ENCODE results near the gene JAK1. TPM values are rescaled to one million over a fixed set of nuclear protein-coding genes. Genes with fewer than 3 reads are reported as not detected.
A peak's percentile ranks its signal among the peaks of the same experiment; 100 is the strongest.

The JAK1 gene
- total RNA-seq, 1 donor from 2014 or later = 55.8 TPM

DNA sequence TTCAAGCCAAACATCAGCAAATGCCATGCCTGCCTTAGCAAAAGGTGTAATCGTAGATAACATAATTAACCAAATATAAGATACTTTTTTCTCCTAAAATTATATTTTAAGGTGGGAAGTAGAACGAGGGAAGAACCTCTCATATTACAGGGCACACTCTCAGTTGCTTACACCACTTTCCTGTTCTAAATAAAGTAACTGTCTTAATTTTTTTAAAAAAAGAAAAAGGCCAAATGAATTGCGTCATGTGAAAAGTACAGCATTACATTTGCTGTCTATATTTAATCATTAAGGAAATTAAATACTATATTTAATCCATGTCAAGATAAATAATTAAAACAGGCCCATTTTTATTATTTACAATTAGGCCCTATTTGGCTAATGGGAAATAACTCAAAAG is 23.7 kb downstream of the JAK1 start:
- TF ChIP-seq, protein P1, sequence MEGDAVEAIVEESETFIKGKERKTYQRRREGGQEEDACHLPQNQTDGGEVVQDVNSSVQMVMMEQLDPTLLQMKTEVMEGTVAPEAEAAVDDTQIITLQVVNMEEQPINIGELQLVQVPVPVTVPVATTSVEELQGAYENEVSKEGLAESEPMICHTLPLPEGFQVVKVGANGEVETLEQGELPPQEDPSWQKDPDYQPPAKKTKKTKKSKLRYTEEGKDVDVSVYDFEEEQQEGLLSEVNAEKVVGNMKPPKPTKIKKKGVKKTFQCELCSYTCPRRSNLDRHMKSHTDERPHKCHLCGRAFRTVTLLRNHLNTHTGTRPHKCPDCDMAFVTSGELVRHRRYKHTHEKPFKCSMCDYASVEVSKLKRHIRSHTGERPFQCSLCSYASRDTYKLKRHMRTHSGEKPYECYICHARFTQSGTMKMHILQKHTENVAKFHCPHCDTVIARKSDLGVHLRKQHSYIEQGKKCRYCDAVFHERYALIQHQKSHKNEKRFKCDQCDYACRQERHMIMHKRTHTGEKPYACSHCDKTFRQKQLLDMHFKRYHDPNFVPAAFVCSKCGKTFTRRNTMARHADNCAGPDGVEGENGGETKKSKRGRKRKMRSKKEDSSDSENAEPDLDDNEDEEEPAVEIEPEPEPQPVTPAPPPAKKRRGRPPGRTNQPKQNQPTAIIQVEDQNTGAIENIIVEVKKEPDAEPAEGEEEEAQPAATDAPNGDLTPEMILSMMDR (IDR thresholded peaks at IDR 0.05; ENCODE audit: insufficient read depth, low read length, severe bottlenecking) = no peak
- FAIRE-seq (no peak), DNase-seq (ENCODE audit: low read depth) (no peak)
- Histone ChIP-seq H3K27me3 (ENCODE audit: control insufficient read depth, insufficient read depth, low read length) (no peaks in the 10 kb centered on the region), H3K36me3 (ENCODE audit: control insufficient read depth, insufficient read depth, low read length) (no peaks in the 10 kb centered on the region), H3K4me3 (ENCODE audit: low read depth, low read length) (no peak overlapping the region)

DNA sequence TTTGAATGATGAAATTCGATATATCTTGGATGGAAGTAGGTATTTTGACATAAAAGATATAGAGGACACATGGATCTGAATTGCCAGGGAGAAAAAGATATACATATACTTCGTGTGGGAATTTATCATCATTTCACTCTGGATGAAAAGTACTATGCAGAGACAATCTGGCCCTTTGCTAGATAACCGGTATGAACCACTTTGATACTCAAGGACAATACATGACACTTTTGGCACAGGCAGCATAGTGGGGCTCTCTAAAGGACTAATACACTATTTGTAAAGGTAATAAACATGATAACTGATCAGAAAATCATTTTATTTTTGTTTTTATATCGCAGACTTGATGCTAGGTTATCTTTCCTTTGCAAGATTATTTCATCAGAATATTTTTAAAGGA is 24.2 kb downstream of the JAK1 start:
- Histone ChIP-seq H3K27me3 (ENCODE audit: control insufficient read depth, insufficient read depth, low read length) (no peaks in the 10 kb centered on the region), H3K36me3 (ENCODE audit: control insufficient read depth, insufficient read depth, low read length) (no peaks in the 10 kb centered on the region), H3K4me3 (ENCODE audit: low read depth, low read length) (no peak overlapping the region)
- FAIRE-seq (no peak), DNase-seq (ENCODE audit: low read depth) (no peak)
- TF ChIP-seq, protein P1 (IDR thresholded peaks at IDR 0.05; ENCODE audit: insufficient read depth, low read length, severe bottlenecking) = no peak

DNA sequence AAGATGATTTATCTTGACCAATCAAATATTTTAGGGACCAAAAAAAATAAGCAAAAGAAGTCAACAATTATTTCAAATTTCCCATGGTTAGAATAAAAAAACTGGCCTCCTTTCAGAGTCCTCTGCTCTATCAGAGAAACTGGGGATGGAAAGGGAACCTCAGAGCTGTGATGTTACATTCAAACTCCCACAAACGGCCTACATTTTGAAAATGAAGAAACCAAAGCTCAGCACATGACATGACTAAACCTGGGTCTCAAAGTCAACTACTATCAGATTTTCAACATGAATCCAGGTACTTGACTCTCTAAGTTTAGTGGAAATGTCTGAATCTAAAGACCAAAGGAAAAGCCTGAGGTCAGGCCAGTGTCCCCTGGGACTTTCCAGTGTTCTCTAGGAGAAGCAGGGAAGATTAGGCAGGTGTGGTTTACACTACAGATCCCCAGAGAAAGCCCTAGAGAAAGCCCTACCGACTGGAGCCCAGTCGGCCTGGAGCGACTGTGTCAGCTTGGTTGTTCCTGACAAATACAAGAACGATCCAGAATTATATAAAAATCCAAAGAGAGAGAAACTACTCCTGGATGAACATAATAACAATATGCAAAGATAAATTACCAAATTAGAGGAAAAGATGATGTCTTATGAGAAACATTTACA is 24.8 kb downstream of the JAK1 start:
- H3K36me3 ChIP-seq (ENCODE audit: control insufficient read depth, insufficient read depth, low read length) = no peaks in the 10 kb centered on the region
- TF ChIP-seq, protein P1 (IDR thresholded peaks at IDR 0.05; ENCODE audit: insufficient read depth, low read length, severe bottlenecking) = no peak
- H3K4me3 ChIP-seq (ENCODE audit: low read depth, low read length) = no peak overlapping the region
- DNase-seq (ENCODE audit: low read depth) (no peak), FAIRE-seq (no peak)
- H3K27me3 ChIP-seq (ENCODE audit: control insufficient read depth, insufficient read depth, low read length) = no peaks in the 10 kb centered on the region

DNA sequence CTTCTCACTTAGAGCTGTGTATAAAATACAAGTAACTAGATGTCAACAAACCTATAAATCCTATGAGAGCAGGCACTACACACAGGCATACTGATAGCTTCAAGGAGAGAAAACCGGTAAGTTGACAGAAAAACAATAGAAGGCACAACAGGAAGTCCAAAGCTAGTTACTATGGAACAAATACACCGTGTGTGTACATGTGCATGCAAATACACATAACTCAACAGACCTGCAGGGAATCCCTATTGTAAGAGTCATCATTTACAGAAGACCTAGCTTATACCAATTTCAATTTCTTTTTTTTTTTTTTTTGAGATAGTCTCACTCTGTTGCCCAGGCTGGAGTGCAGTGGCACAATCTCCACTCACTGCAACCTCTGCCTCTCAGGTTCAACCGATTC is 26.3 kb downstream of the JAK1 start:
- Histone ChIP-seq H3K36me3 (ENCODE audit: control insufficient read depth, insufficient read depth, low read length) (no peaks in the 10 kb centered on the region), H3K4me3 (ENCODE audit: low read depth, low read length) (no peak overlapping the region), H3K27me3 (ENCODE audit: control insufficient read depth, insufficient read depth, low read length) (no peaks in the 10 kb centered on the region)
- FAIRE-seq = no peak
- TF ChIP-seq, protein P1 (IDR thresholded peaks at IDR 0.05; ENCODE audit: insufficient read depth, low read length, severe bottlenecking) = no peak
- DNase-seq (ENCODE audit: low read depth) = peak; percentile 25

DNA sequence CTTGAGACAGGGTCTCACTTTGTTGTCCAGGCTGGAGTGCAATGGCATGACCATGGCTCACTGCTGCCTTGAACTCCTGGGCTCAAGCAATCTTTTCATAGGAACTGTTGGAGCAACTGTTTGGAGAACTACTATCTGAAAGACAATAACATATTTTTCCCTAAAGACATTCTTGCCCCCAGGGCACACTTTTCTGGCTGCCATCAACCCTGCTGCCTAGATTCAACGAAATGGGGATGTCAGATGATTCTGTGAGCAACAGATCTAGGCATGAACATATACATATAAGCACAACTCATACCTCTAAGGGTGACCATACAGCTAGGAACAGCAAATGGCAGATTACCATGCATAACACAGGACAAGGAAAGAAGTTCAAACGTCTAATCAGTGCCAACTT is 27.4 kb downstream of the JAK1 start:
- DNase-seq (ENCODE audit: low read depth) = no peak
- FAIRE-seq = no peak
- Histone ChIP-seq H3K27me3 (ENCODE audit: control insufficient read depth, insufficient read depth, low read length) (no peaks in the 10 kb centered on the region), H3K4me3 (ENCODE audit: low read depth, low read length) (no peak overlapping the region), H3K36me3 (ENCODE audit: control insufficient read depth, insufficient read depth, low read length) (no peaks in the 10 kb centered on the region)
- TF ChIP-seq, protein P1 (IDR thresholded peaks at IDR 0.05; ENCODE audit: insufficient read depth, low read length, severe bottlenecking) = no peak

DNA sequence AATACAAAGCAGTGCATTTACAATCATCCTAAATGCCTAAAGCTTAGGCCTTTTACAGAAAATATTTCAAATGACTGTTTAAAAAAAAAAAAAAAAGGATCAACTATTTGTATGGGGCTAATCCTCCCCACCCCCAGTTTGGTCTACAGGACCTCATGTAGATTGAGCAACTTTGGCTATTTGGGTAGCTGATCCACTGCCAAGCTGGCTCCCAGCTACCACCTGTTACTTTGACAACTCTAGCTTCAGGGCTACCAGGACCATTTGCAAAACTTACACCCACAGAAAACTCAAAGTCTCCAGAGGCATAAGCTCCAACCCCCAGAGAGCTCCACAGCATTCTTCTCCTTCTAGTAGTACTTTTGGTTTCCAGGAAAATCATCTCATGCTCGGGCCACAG is 29.4 kb downstream of the JAK1 start:
- Histone ChIP-seq H3K36me3 (ENCODE audit: control insufficient read depth, insufficient read depth, low read length) (no peaks in the 10 kb centered on the region), H3K27me3 (ENCODE audit: control insufficient read depth, insufficient read depth, low read length) (no peaks in the 10 kb centered on the region), H3K4me3 (ENCODE audit: low read depth, low read length) (no peak overlapping the region)
- FAIRE-seq (no peak), DNase-seq (ENCODE audit: low read depth) (no peak)
- TF ChIP-seq, protein P1 (IDR thresholded peaks at IDR 0.05; ENCODE audit: insufficient read depth, low read length, severe bottlenecking) = no peak

Measured in bronchial epithelial cell (primary cell).